ENCODE measurements around the gene TSPAN16. TPM values are rescaled to one million over a fixed set of nuclear protein-coding genes. Genes with fewer than 3 reads are reported as not detected.
"Not testable (repeated sequence)": the region's sequence is repeated elsewhere in the genome, so short reads cannot be mapped to it uniquely, and the experiment has no call there.

The TSPAN16 gene
- total RNA-seq, 4 donors from 2014 or later, result not detected

DNA sequence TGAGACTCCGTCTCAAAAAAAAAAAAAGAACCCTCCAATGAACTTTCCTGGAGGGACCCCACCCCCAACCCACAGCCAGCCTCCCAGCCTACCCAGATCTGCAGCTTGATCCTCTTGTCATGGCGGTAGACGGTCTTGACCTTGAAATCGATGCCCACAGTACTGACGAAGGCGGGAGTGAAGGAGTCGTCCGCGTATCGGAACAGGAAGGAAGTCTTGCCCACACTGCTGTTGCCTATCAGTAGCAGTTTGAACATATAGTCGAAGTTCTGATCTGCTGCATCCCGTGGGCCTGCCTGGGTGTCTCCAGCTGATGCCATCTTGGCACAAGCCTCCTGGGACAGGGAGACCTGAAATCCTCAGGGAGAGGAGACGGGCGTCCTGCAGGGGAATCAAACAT lies 41.1 kb downstream of the TSPAN16 start:
- H3K9me3 ChIP-seq, result no peaks in the 10 kb centered on the region
- no peak overlapping the region for H3K4me3 ChIP-seq
- no peak overlapping the region for H3K27ac ChIP-seq
- 91% methylated on average over 12 of the region's 14 CpGs for WGBS
- H3K4me1 ChIP-seq, result peaks cover 22% of the 10 kb centered on the region
- TF ChIP-seq CTCF (IDR thresholded peaks at IDR 0.05), result no peak
- TF ChIP-seq POLR2AphosphoS5 (IDR thresholded peaks at IDR 0.05), result no peak
- no peak for TF ChIP-seq EP300 (IDR thresholded peaks at IDR 0.05)
- TF ChIP-seq POLR2A (IDR thresholded peaks at IDR 0.05), result no peak
- H3K36me3 ChIP-seq, result peaks cover 50% of the 10 kb centered on the region
- no peak for DNase-seq (ENCODE audit: low spot score in 2 of 2)
- H3K27me3 ChIP-seq, result no peaks in the 10 kb centered on the region

DNA sequence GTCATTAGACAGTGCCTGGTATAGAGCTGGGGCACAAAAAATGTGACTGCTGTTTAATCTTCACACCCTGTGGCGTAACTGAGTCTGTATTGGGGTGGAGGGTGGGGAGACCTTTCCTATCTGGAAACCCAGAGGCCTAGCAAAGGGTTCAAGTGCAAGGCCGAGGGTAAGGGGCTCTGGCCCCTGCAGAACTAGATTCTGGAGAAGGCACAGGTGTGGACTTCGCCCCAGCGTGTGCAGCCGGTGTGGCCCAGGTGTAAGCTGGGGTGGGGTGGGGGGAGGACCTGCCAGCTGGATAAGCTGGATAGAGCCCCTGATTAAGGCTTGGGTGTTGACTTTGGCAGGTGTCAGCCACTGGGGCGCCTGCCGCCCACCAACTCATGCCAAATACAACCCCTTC lies 42.2 kb downstream of the TSPAN16 start:
- Histone ChIP-seq H3K27me3 (no peaks in the 10 kb centered on the region), H3K9me3 (no peaks in the 10 kb centered on the region), H3K4me3 (peak overlapping the region; percentile 67), H3K27ac (no peak overlapping the region), H3K4me1 (peaks cover 23% of the 10 kb centered on the region), H3K36me3 (peaks cover 45% of the 10 kb centered on the region)
- WGBS, result 61% methylated on average over 4 of the region's 7 CpGs
- TF ChIP-seq CTCF (IDR thresholded peaks at IDR 0.05) (no peak), EP300 (IDR thresholded peaks at IDR 0.05) (no peak), POLR2A (IDR thresholded peaks at IDR 0.05) (no peak), POLR2AphosphoS5 (IDR thresholded peaks at IDR 0.05) (no peak)
- DNase-seq (ENCODE audit: low spot score in 2 of 2), result no peak

GRCh38 chr19:11338569-11339253 lies 42.8 kb downstream of the TSPAN16 start:
- no peak for DNase-seq (ENCODE audit: low spot score in 2 of 2)
- H3K9me3 ChIP-seq, result no peaks in the 10 kb centered on the region
- H3K4me3 ChIP-seq, result peak overlapping the region; percentile 67
- TF ChIP-seq EP300 (IDR thresholded peaks at IDR 0.05) (no peak), CTCF (IDR thresholded peaks at IDR 0.05) (no peak), POLR2A (IDR thresholded peaks at IDR 0.05) (no peak), POLR2AphosphoS5 (IDR thresholded peaks at IDR 0.05) (no peak)
- H3K36me3 ChIP-seq, result peaks cover 39% of the 10 kb centered on the region
- H3K4me1 ChIP-seq, result peaks cover 29% of the 10 kb centered on the region
- 8% methylated on average over 21 of the region's 21 CpGs for WGBS
- no peaks in the 10 kb centered on the region for H3K27me3 ChIP-seq
- H3K27ac ChIP-seq, result peak overlapping the region; percentile 83

DNA sequence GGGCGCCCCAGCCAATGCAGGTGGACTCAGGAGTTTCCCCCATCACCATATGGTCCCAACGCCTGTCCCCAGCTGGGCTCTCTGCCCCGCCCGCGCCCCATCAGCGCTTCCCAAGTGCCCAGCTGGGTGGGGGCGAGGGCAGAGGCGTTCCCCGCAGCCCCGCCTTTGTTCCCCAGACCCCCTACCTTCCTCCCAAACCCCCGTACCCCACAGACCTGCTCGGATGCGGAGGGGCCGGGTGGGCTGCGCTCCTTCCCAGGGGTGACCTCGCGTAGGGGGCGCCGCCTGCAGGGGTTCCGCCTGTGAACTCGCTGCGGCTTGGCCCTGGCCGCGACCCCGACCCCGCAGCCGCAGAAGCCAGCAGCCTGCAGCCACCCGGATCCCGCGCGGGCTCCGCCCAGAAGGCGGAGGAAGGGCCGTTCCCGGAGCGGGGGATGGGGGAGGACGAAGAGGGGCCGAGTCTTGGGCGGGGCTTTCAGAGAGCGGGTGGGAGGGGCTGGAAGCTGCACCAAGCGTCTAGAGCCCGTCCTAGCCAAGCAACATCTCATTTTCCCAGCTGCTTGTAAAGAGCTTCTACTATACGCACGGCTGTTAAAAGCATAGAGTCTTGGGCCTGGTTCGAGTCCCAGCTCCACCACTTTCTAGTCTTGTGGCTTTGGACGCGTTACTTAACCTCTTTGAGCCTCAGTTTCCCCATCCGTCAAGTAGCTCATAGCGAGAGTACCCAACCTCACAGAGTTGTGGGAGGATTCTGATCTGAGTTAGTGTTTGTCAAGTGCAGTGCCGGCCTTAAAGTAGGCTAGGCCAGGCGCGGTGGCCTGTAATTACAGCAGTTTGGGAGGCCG lies 43.5 kb downstream of the TSPAN16 start, which contains the start of gene RAB3D:
TSS of gene RAB3D (minus strand) at position 404 of the 845 bp plus-strand sequence. CDS start 2,258 bp downstream, outside the sequence.
- H3K4me3 ChIP-seq, result peak within 1 kb of the TSS; percentile 67
- WGBS, result 14% methylated on average over 16 of the region's 53 CpGs
- DNase-seq (ENCODE audit: low spot score in 2 of 2), result peak; percentile 94 to 95
- no peak for TF ChIP-seq CTCF (IDR thresholded peaks at IDR 0.05)
- peak in 1 of 2 donors; percentile 40 for TF ChIP-seq POLR2A (IDR thresholded peaks at IDR 0.05)
- H3K36me3 ChIP-seq, result peaks cover 31% of the 10 kb centered on the region
- H3K4me1 ChIP-seq, result peaks cover 37% of the 10 kb centered on the region
- no peaks in the 10 kb centered on the region for H3K9me3 ChIP-seq
- no peaks in the 10 kb centered on the region for H3K27me3 ChIP-seq
- H3K27ac ChIP-seq, result peak within 1 kb of the TSS; percentile 83

GRCh38 chr19:11340099-11340467 lies 44.1 kb downstream of the TSPAN16 start:
- peaks cover 25% of the 10 kb centered on the region for H3K36me3 ChIP-seq
- peaks cover 43% of the 10 kb centered on the region for H3K4me1 ChIP-seq
- not testable (repeated sequence) for DNase-seq (ENCODE audit: low spot score in 2 of 2); H3K9me3 ChIP-seq; H3K27me3 ChIP-seq
- H3K4me3 ChIP-seq, result peak overlapping the region; percentile 67
- 84% methylated on average over 8 of the region's 8 CpGs for WGBS
- peak overlapping the region; percentile 83 for H3K27ac ChIP-seq

Data from suprapubic skin (tissue), 4 donors.